ENCODE results near the gene DNTT. TPM values are rescaled to one million over a fixed set of nuclear protein-coding genes. Genes with fewer than 3 reads are reported as not detected.

Gene DNTT
- total RNA-seq, 1 experiment from 2014 or later: not detected

DNA sequence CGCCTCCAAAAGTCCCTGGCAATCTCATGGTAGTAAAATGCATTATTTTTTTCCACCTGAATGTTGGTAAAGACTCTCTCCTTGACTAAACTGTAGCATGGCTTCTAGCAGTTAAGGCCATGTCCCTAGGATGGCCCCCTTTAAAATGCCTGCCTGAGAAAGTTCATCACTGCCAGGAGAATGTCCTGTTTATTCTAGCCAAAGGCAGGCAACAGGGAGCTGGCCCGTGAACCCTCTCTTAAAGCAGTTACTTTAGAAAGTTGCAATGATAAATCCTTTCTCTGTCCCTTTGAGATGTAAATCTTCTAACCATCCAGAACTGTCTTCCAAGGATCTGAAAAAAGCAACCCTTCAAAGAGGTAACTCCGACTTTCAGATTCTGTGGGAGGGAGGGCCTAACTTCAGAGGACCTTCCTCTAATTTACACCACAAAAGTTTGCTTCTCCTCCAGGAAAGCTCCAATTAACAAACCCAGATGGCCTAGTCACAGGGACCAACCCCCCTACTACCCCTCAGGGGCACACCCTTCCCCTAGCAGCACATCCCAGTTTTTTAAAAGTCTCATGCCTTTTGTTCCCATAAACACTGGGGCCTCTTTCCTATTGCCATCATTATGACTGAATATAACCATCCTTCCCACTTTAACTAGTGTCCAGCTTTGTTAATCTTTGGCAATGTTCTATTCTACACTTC is 5.5 kb downstream of the DNTT start:
- Histone ChIP-seq H3K9me3 (no peaks in the 10 kb centered on the region), H3K4me3 (ENCODE audit: low read depth, low read length) (no peak overlapping the region), H3K4me1 (no peaks in the 10 kb centered on the region), H3K36me3 (ENCODE audit: control insufficient read depth, insufficient read depth, low read length) (no peaks in the 10 kb centered on the region), H3K27me3 (replicated peaks; ENCODE audit: control insufficient read depth, insufficient read depth, low read length) (no peaks in the 10 kb centered on the region)
- ChIA-PET POLR2A (no interaction called here), CTCF (no interaction called here)
- no peak overlapping the region for H3K27ac Mint-ChIP-seq (ENCODE audit: unreplicated experiment)
- DNase-seq: no peak
- H3K4me3 Mint-ChIP-seq (ENCODE audit: unreplicated experiment): no peak overlapping the region
- intact Hi-C loops (cut with micrococcal nuclease; ENCODE audit: unreplicated experiment): loop anchor here (5.0 kb wide), 1 partner anchor 372 kb away; no protein-coding TSS in a partner anchor
- H3K4me1 Mint-ChIP-seq (ENCODE audit: low read depth, unreplicated experiment): no peaks in the 10 kb centered on the region
- no peaks in the 10 kb centered on the region for H3K27me3 Mint-ChIP-seq (ENCODE audit: insufficient read depth, unreplicated experiment)
- no TSS peak for BruUV-seq (replicated peaks)
- TF ChIP-seq CTCF (IDR thresholded peaks at IDR 0.05; ENCODE audit: insufficient read depth in 1 of 2, low read depth in 1 of 2, low read length in 1 of 2, severe bottlenecking in 1 of 2, unreplicated experiment in 1 of 2): no peak
- H3K36me3 Mint-ChIP-seq (ENCODE audit: insufficient read depth, unreplicated experiment): no peaks in the 10 kb centered on the region
- no peaks in the 10 kb centered on the region for H3K9me3 Mint-ChIP-seq (ENCODE audit: unreplicated experiment)

GRCh38 chr10:96310321-96310669 is 6.1 kb downstream of the DNTT start:
- Histone ChIP-seq H3K4me1 (no peaks in the 10 kb centered on the region), H3K36me3 (ENCODE audit: control insufficient read depth, insufficient read depth, low read length) (no peaks in the 10 kb centered on the region), H3K4me3 (ENCODE audit: low read depth, low read length) (no peak overlapping the region), H3K27me3 (replicated peaks; ENCODE audit: control insufficient read depth, insufficient read depth, low read length) (no peaks in the 10 kb centered on the region), H3K9me3 (no peaks in the 10 kb centered on the region)
- ChIA-PET CTCF (no interaction called here), POLR2A (no interaction called here)
- TF ChIP-seq CTCF (IDR thresholded peaks at IDR 0.05; ENCODE audit: insufficient read depth in 1 of 2, low read depth in 1 of 2, low read length in 1 of 2, severe bottlenecking in 1 of 2, unreplicated experiment in 1 of 2): no peak
- no TSS peak for BruUV-seq (replicated peaks)
- no peaks in the 10 kb centered on the region for H3K27me3 Mint-ChIP-seq (ENCODE audit: insufficient read depth, unreplicated experiment)
- H3K36me3 Mint-ChIP-seq (ENCODE audit: insufficient read depth, unreplicated experiment): no peaks in the 10 kb centered on the region
- H3K4me1 Mint-ChIP-seq (ENCODE audit: low read depth, unreplicated experiment): no peaks in the 10 kb centered on the region
- intact Hi-C loops (cut with micrococcal nuclease; ENCODE audit: unreplicated experiment): no loop called here
- no peak overlapping the region for H3K27ac Mint-ChIP-seq (ENCODE audit: unreplicated experiment)
- H3K4me3 Mint-ChIP-seq (ENCODE audit: unreplicated experiment): no peak overlapping the region
- DNase-seq: no peak
- H3K9me3 Mint-ChIP-seq (ENCODE audit: unreplicated experiment): no peaks in the 10 kb centered on the region

DNA sequence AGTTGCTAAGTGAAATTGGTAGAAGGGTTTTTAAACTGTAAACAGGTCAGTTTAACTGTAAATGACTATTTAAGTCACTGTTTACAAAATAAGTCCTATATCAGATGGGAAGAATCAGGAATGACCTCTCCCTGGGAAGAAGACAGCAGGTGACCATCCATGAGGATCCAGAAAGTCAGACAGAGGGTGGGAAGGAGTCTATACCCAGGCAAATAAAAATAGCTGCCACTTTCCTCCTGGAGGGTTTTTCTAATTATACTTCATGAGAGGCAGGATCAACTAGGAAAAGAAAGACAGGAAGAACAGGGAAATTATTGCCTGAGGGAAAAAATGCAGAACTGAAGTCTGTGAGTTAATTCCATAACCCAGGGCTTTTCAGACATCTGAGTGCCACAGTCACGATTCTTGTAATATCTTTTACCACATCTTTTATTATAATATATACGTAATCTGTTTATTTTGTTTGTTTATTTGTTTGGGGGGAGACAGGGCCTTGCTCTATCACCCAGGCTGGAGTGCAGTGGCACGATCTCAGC is 7.0 kb downstream of the DNTT start:
- Mint-ChIP-seq H3K4me1 (ENCODE audit: low read depth, unreplicated experiment) (no peaks in the 10 kb centered on the region), H3K9me3 (ENCODE audit: unreplicated experiment) (no peaks in the 10 kb centered on the region), H3K27me3 (ENCODE audit: insufficient read depth, unreplicated experiment) (no peaks in the 10 kb centered on the region), H3K27ac (ENCODE audit: unreplicated experiment) (no peak overlapping the region), H3K36me3 (ENCODE audit: insufficient read depth, unreplicated experiment) (no peaks in the 10 kb centered on the region), H3K4me3 (ENCODE audit: unreplicated experiment) (no peak overlapping the region)
- CTCF ChIA-PET: no interaction called here
- Histone ChIP-seq H3K36me3 (ENCODE audit: control insufficient read depth, insufficient read depth, low read length) (no peaks in the 10 kb centered on the region), H3K9me3 (no peaks in the 10 kb centered on the region), H3K27me3 (replicated peaks; ENCODE audit: control insufficient read depth, insufficient read depth, low read length) (no peaks in the 10 kb centered on the region), H3K4me3 (ENCODE audit: low read depth, low read length) (no peak overlapping the region), H3K4me1 (no peaks in the 10 kb centered on the region)
- intact Hi-C loops (cut with micrococcal nuclease; ENCODE audit: unreplicated experiment): no loop called here
- no peak for TF ChIP-seq CTCF (IDR thresholded peaks at IDR 0.05; ENCODE audit: insufficient read depth in 1 of 2, low read depth in 1 of 2, low read length in 1 of 2, severe bottlenecking in 1 of 2, unreplicated experiment in 1 of 2)
- DNase-seq: no peak
- no TSS peak for BruUV-seq (replicated peaks)
- POLR2A ChIA-PET: no interaction called here
